Measurements from ENCODE around the gene ITPRIP. TPM values are rescaled to one million over a fixed set of nuclear protein-coding genes. Genes with fewer than 3 reads are reported as not detected.

The ITPRIP gene
- total RNA-seq, 1 experiment from 2014 or later = 20.0 TPM

DNA sequence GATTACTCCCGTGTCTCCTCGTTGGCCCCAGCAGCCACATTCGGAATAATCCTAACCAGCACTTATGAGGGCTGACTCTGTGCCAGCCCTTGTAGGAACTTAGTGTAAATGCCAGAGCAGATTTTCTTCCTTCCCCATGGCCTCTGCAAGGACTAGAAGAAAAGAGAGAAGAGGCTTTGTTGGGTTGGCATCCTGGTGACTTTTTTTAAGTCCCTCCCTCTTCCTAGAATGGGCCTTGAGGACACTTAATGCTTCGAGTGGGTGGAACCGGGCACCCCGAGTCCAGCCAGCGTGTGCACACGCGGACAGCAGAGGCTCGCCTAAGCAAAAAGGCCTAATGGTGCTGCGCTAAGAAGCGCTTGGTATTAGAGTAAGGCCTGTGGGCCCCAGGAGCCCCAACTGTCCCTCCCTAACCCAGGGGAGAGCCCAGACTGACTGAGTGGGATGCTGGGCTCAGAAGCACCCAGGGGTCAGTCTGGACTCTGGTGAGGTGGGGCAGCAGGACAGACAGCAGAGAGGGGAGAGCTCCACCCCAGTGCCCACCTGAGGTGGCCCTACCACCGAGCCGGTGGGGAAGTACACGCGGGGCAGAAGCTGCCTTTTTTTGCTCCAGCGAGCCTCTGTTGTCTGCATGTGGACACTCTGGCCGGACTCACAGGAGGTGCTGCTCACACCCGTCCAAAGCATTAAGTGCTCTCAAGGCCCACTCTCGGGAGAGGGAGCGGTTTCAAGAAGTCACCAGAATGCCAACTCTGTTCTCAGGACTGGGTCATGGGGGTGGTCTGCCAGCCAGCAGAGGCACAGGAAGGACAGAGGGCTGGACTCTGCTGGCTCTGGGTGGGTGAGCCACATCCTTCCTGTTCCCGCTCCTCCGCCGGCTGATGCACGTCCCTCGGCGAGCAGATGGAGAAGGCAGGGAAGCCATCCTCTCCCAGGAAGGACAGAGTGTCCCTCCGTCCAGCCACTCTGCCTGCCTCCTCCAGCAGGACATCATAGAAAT, 12.5 kb downstream of the ITPRIP start:
- DNase-seq (ENCODE audit: low read depth) = peak; percentile 74

DNA sequence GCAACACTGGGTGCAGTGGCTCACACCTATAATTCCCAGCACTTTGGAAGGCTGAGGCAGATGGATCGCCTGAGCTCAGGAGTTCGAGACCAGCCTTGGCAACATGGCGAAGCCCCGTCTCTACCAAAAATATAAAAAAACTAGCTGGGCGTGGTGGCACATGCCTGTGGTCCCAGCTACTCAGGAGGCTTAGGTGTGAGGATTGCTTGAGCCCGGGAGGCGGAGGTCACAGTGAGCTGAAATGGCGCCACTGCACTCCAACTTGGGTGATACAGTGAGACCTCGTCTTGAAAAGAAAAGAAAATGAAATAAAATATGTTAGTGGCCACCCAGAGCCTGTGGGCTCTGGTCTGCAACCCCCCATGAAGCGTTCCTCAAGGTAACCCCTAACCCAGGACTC, 13.3 kb downstream of the ITPRIP start:
- no peak for DNase-seq (ENCODE audit: low read depth)

DNA sequence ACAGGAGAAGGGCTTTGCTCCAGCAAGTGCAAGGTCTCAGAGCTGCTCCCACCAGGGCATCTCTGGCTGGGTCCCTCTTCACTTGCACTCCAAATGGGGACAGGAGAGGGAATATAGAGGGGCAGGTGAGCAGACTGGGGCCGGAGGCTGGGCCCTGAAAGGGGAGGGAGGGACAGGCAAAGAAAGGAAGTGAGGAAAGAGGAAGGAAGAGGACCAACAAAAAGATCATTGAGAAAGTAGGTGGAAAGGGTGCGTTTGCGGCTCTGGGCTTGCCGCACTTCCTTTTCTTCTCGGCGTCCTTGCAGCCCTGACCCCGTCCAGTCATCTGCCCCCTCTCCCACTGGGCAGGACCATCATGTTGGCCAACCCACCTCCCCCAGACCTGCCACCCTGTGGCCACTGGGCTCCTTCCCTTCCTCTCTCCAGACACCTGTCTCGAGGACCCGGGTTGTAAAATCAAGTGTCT, 14.0 kb downstream of the ITPRIP start:
- no peak for DNase-seq (ENCODE audit: low read depth)

DNA sequence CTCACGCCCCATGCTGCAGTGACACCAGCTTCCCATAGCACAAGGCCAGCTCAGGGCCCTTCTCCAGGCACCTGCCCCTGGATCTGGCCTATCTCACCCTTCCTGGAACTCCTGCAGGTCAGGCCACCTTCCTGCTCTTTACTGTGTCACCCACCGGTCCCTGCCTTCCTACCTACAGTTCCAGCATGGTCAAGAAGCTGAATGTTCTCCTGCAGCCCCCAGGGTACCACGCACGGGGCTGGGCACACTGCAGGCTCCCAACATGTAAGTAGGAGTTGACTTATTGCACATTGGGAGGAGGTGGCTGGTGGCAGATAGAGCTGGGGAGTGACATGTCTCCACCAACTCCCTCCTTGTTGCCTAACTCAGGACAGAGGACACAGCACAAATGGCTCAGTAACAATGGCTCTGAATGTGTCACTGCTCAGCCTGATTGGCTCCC, 14.5 kb downstream of the ITPRIP start:
- DNase-seq (ENCODE audit: low read depth) = no peak

DNA sequence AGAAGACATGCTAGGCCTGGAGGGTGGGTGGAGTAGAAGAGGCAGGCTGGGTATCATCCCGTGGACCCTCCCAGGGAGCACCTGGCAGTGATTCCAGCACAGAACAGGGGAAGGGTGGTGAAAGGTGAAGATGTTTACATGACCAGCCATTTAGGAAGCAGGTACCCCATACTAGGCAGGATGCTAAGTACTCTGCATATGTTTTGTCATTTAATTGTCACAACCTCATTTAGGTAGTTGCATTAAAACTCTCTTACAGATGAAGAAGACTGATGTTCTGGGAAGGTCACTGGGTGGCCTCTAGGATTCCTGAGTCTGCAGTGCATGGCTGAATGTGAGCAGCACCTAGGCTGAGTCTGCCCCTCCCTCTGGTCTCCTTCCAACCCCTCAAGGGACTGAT, 15.2 kb downstream of the ITPRIP start:
- no peak for DNase-seq (ENCODE audit: low read depth)

DNA sequence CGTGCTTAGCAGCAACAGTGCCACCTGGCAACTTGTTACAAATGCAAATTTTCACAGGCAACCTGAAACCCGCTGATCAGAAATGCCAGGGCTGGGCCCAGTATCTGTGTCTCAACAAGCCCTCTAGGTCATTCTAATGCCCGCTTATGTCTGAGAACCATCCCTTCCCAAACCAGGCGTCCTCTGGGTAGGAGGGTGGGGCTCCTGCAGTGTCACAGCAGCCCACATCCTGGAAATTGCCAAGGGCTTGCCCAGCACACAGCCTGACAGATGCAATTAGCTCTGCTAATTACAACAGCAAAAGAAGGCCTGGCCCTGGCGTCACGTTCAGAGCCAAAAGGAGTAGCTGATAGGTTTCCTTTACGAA, 15.9 kb downstream of the ITPRIP start:
- no peak for DNase-seq (ENCODE audit: low read depth)

DNA sequence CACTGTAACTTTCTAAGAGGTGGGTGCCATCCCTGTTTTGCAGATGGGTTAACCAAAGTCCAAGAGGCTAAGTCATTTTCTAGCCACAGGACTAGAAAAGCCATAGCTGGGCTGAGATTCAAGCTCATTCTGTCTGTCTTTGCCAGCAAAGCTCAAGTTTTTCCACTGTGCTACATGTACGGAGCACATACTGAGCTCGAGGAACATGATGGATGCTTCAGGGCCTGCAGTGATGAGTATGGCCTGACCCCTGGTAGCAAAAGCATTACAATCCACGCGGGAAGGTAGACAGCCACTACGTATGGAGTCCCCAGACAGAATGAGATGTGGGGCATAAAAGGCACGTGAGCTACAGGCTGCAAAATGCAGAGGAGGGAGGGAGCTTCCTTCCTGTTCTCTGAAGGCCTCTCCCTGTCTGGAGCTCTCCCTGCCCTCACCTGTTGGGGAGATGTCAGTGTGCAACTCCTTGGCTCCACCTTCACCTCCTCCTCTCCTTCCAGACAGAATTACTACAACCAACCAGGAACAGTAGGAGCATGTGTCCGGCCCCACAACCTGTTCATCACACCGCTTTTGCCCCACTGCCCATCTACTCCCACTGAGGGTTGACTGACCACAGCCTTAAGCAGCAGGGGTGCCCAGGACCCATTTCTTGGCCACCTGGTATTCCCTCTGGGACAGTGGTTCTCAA, 16.4 kb downstream of the ITPRIP start:
- DNase-seq (ENCODE audit: low read depth) = no peak

DNA sequence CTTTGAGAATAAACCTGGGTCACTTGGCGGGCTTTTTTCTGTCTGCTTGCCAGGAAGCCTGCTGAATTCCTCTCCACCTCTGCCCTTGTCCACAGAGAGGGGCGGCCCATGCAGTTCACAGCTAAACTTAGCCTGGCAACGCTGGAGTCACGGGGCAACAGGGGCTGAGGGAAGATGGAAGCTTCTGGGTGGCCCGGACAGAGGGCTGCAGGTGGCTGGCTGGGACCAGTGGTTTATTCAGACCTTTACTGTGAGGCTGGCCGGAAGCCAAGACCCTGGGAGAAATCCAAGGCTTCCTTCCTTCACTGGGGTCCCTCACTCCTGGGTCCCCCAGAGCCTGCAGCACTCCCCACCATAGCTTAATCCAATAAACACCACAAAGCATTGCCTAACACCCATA, 17.0 kb downstream of the ITPRIP start:
- DNase-seq (ENCODE audit: low read depth) = no peak

DNA sequence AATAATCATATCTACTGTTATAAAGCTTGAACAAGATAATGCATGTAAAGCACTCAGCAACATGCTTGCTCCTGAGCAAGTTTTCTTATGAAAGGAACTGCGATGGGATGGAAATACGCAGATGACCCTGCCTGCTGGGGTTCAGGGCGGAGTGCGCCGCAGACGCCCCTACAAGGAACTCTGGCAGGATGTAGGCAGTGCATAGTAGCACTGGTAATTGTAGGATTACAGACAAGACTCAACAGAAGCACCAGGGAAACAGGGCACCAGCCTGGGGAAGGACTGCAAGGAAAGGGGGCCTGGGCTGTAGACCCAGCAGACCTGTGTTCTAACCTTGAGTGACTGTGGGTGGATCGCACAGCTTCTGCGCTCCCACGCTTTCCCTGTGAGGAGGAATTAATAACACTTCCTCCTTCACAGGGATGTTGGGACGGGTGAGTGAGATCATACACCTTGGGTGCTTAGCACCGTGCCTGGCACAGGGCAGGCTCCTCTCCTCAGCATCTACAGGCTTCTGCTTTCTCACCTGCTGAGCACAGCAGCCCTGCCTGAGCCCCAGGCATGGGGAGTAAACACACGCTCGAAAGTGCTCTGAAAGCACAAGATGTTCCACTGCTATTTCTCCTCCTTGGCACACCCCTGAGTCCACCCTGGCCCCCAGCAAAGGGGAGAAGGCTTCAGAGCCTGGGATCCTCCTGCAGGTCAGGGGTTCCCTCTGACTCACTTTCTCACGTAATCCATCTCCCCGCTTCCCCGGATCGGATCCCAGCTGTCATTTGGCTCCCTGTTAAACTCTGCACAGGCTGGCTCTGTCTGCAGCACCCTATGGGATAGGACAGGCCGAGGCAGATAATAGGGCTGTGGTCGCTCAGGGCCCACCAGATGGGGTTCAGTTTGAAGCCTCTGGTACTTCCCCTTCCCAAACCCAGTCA, 19.2 kb downstream of the ITPRIP start:
- DNase-seq (ENCODE audit: low read depth) = no peak

DNA sequence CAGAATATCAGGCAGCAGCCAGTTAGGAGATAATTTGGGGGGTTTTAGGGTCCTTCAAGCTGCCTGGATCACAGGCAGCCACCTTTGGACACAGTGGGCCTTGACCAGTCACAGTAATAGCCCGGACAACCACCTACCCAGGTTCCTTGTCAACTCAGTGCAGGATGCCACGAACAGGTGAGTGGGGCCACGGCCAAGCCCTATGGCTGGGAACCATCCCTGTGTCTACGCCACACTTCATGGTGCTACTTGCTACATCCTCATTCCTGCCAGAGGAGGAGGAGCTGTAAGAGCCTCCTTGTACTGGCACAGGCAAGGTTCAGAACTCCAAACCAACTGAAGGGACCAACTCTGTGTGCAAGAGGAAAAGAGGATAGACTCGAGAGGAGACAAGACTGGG, 19.9 kb downstream of the ITPRIP start:
- DNase-seq (ENCODE audit: low read depth) = no peak

DNA sequence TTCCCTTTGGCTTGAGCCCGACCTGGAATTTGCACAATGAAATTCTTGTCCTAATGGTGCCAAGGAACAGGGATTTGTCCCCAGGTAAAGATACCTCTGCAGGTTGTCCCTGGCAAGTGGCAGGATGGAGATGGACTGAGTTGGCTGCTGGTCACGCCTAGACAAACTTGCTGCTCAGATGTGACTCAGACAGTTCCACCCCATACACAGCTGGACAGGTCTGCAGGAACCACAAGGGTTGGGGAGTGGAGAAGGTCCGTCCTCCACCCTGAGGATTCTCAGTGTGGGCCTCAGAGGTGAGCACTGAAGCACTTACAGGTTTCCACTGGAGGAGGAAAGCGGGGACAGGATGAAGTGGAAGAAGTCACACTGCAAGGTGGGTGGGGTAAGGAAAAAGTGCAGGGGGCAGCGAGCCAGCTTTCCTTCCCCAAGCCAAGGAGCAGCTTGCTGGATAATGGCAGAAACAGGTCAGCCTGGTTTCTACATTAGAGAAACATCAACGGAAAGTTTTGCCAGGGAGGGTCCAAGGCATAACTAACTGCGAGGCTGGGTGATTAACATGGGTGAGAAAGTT, 20.5 kb downstream of the ITPRIP start:
- no peak for DNase-seq (ENCODE audit: low read depth)

DNA sequence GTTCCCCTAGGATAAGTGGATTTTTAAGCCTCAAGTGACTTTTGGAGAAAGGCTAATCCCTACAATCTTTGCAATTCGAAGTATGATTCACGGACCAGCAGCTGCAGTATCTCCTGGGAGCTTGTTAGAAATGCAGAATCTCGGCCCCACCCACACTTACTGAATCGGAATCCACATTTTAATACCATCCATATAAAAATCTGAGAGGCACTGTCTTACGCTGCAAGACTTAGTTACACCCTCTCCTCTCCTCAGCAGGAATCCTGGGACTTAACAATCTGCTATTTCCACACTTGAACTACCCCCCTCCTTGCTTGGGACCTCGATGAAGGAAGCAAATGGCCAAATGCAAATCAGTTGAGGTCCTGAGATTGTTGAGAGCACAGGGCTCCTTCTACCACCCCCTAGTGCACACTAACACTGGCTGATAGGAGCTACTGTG, 21.0 kb downstream of the ITPRIP start:
- no peak for DNase-seq (ENCODE audit: low read depth)

DNA sequence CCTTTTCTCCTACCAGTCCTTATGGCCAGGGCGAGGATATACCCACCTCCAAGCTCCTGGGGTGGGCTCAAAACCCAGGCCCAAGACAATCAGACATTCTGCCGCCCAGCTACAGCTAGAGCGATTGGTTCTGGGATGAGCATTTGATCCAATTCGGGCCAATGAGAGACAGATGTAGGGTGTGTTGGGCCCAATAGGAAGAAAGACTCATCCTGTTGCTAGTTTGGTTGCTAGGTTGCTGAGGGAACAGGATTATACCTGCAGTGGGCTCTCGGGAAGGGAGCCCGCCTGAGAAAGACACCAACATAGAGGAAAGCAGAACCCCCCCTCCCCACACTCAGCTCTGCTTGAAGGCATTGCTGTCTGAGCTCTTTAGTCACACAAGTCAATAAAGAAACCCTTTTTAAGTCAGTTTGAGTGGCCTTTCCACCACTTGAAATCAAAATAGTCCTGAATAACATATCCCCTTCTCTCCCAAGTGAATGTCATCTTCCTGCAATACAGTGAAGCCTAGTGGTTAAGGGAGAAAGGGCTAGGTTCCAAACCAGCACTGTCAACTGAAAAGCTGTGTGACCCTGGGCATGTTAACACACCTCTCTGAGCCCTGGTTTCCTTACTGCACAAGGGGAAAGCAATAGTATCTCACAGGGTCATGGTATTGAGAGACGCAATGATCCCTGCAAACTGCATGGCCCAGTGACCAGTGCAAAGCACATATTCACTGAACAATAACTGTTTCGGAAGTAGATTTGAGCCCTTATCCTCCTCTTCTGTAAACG, 21.8 kb downstream of the ITPRIP start:
- DNase-seq (ENCODE audit: low read depth) = no peak

DNA sequence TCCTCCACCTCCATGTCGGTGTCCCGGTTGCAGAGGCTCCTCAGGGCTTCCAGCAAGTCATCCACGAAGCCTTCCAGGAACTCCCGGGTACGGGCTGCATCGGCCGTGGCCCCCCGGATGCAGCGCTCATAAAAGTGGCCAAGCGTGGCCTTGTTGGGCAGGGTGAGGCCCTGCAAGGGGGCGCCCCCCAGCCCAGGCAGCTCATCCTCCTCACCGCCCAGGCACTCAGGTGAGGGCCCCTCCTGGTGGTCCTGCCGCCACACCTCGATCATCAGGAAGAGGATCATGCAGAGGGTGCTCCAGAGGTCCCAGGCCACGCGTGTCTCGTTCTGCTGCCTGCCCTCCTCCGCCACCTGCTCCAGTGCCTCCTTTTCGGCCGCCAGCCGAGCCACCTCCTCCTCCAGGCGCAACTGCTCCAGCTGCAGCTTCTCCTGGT, 22.8 kb downstream of the ITPRIP start:
- no peak for DNase-seq (ENCODE audit: low read depth)

DNA sequence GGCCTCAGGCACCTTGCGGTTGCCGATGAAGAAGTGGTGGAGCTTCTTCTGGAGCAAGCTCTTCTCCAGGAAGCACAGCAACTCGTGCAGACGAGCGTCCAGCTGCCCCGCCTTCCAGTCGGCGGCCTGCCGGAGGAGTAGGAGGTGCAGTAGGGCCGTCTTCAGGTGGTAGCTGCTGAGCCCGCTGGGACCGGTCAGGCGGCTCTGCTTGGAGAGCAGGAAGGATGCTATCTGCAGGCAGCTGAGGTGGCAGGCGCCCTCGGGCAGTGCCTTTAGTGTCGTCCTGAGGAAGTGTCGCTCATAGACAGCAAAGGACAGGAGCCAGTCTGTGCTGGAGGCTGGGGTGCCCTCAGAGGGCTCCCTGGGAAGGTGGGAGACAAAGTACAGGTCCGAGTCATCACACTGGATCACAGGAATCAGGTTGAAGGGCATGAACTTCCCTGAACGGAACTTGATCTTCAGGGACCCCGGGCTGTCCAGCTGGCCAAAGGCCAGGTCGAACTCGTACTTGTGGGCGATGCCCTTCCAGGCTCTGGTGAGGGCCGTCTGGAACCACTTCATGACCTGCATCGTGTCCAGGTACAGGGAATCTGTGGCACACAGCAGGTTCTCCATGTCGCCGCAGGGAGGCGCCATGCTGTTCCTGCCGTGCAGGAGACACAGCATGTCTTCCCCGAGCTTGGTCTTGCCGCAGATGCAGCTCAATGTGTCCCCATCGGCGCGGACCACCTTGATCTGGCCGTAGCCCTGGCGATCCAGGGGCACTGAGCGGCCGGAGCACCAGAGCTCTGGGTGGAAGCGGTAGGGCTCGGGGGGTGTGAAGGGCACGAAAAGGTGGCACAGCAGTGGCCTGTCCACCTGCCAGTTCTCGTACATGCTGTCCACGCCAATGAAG, 23.4 kb downstream of the ITPRIP start:
- no peak for DNase-seq (ENCODE audit: low read depth)

DNA sequence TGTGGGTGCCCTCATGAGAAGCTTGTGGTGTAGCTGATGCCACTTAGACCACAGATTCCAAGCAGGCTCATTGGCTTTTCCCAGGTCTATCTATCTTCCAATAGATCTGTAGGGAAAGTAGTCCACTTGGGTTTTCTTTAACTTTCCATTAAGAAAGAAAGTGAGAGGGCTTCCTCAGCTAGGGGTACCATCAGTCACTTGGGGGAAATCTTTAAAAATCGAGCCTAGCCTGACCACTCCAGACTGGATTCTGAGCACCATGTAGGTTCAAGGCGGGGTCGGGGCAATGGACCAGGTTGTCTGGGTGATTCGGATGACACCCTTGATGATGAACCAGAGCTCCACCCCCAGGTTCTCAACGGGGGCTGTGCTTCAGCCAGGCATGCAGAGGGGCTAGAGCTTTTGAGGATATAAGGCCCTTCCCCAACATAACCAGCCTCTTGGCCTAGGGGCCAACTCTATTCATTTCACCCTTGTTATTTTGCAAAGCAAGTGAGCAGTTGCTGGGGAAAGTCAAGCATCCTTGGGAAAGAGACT, 27.0 kb downstream of the ITPRIP start:
- DNase-seq (ENCODE audit: low read depth) = no peak

DNA sequence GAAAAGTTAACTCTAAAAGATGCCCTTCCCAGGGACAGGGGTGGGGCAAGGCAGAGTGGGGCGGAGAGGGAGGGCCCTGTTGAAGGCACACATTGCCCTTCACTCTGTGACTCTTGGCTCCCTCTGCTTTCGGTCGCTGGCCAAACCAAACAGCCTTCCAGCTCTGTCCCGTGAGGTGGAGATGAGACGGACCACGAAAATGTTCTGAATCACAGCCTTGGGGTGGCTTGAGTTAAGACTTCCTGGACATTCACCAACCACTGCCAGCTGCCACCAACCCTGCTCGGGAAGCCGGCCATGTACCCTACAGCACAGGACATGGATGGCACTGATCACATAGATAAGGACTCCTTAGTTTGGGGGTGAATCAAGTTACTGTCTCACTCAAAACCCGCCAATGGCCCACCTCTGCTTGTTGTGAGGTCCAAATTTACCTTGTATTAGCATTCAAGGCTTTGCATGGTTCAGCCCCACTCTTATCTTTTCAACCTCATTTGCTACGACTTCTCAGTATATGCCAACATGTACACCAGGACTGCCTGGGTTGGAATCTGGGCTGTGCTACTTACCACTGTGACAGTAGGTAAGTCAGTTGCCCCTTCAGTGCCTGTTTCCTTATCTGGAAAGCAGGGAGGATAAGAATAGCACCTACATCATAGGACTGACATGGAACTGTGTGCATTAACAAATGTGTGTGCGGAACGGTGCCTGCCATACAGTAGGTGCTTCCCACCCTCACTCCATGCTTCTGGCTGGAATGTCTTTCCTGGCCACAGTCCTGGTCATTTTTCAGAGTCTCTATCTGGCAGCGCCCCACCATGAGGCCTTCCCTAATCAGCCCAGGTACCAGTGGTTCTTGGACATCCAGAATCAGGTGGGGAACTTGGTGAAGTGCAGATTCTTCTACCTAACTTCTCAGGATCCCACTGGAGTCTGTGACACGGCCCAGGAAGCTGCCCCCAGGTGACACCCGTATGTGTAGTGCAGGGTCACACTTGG, 28.0 kb downstream of the ITPRIP start:
- DNase-seq (ENCODE audit: low read depth) = peak; percentile 83
